Measurements from ENCODE around the gene GOPC. TPM values are rescaled to one million over a fixed set of nuclear protein-coding genes. Genes with fewer than 3 reads are reported as not detected.
A peak's percentile ranks its signal among the peaks of the same experiment; 100 is the strongest.

Gene GOPC
- total RNA-seq, 1 experiment from 2014 or later: 18.7 TPM

DNA sequence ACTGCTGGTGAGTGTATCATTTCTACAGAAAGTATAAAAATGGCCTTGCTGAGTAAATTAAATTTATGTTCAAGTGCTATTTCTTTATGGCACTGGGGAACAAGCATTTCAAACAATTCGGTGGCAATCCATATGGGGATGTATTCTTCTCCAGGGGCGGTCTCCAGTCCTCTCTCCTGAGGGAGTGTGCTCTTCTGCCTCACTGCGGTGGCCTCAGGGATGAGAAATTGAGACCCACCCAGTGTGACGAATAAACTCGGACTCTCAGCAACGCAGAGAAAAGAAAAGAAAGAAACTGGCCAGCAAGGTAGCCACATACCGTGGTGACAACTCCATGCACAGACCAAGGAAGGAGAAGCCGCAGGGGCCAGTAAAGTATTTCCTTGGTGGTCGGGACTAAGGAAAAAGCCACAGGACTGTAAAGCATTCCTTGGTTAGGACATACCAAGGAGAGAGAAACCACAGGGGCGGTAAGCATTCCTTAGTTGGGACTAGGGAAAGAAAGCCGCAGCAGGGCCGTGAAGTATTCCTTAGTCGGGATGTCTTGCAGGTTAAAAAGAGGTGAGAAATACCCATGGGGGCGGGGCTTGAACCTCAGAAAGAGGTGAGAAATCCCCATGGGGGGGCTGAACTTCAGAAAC lies 13.6 kb upstream of the GOPC start:
- ATAC-seq: peak; percentile 71
- H3K9me3 Mint-ChIP-seq: peaks cover 17% of the 10 kb centered on the region
- H3K27me3 Mint-ChIP-seq (ENCODE audit: low read depth): no peaks in the 10 kb centered on the region
- ChIA-PET CTCF (no interaction called here), POLR2A (no interaction called here)
- peak overlapping the region; percentile 55 for H3K4me3 Mint-ChIP-seq
- DNase-seq (ENCODE audit: low spot score): peak; percentile 50
- H3K27ac Mint-ChIP-seq: peak overlapping the region; percentile 98
- TF ChIP-seq MYBL2 (CRISPR knock-in tag; IDR thresholded peaks at IDR 0.05): no peak
- TF ChIP-seq ZNF317 (CRISPR knock-in tag; IDR thresholded peaks at IDR 0.05; ENCODE audit: borderline replicate concordance, low read depth): no peak
- no peak for TF ChIP-seq GTF2I (CRISPR knock-in tag; conservative IDR thresholded peaks at IDR 0.05)
- no peak for TF ChIP-seq RORB (CRISPR knock-in tag; IDR thresholded peaks at IDR 0.05)
- TF ChIP-seq ELF4 (CRISPR knock-in tag; IDR thresholded peaks at IDR 0.05; ENCODE audit: low read depth): no peak
- TF ChIP-seq NR1H2 (CRISPR knock-in tag; IDR thresholded peaks at IDR 0.05): no peak
- TF ChIP-seq, protein P1, sequence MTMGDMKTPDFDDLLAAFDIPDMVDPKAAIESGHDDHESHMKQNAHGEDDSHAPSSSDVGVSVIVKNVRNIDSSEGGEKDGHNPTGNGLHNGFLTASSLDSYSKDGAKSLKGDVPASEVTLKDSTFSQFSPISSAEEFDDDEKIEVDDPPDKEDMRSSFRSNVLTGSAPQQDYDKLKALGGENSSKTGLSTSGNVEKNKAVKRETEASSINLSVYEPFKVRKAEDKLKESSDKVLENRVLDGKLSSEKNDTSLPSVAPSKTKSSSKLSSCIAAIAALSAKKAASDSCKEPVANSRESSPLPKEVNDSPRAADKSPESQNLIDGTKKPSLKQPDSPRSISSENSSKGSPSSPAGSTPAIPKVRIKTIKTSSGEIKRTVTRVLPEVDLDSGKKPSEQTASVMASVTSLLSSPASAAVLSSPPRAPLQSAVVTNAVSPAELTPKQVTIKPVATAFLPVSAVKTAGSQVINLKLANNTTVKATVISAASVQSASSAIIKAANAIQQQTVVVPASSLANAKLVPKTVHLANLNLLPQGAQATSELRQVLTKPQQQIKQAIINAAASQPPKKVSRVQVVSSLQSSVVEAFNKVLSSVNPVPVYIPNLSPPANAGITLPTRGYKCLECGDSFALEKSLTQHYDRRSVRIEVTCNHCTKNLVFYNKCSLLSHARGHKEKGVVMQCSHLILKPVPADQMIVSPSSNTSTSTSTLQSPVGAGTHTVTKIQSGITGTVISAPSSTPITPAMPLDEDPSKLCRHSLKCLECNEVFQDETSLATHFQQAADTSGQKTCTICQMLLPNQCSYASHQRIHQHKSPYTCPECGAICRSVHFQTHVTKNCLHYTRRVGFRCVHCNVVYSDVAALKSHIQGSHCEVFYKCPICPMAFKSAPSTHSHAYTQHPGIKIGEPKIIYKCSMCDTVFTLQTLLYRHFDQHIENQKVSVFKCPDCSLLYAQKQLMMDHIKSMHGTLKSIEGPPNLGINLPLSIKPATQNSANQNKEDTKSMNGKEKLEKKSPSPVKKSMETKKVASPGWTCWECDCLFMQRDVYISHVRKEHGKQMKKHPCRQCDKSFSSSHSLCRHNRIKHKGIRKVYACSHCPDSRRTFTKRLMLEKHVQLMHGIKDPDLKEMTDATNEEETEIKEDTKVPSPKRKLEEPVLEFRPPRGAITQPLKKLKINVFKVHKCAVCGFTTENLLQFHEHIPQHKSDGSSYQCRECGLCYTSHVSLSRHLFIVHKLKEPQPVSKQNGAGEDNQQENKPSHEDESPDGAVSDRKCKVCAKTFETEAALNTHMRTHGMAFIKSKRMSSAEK (CRISPR knock-in tag; IDR thresholded peaks at IDR 0.05; ENCODE audit: borderline replicate concordance): no peak
- TF ChIP-seq ZNF416 (CRISPR knock-in tag; IDR thresholded peaks at IDR 0.05): no peak
- no peak for TF ChIP-seq ESRRA (CRISPR knock-in tag; IDR thresholded peaks at IDR 0.05; ENCODE audit: borderline replicate concordance)
- TF ChIP-seq TCF7 (CRISPR knock-in tag; IDR thresholded peaks at IDR 0.05; ENCODE audit: low read depth): no peak
- TF ChIP-seq, protein P2, sequence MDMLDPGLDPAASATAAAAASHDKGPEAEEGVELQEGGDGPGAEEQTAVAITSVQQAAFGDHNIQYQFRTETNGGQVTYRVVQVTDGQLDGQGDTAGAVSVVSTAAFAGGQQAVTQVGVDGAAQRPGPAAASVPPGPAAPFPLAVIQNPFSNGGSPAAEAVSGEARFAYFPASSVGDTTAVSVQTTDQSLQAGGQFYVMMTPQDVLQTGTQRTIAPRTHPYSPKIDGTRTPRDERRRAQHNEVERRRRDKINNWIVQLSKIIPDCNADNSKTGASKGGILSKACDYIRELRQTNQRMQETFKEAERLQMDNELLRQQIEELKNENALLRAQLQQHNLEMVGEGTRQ (CRISPR knock-in tag; IDR thresholded peaks at IDR 0.05): no peak
- no peak for TF ChIP-seq IRF2 (CRISPR knock-in tag; IDR thresholded peaks at IDR 0.05; ENCODE audit: borderline replicate concordance, low read depth)
- TF ChIP-seq, protein P3, sequence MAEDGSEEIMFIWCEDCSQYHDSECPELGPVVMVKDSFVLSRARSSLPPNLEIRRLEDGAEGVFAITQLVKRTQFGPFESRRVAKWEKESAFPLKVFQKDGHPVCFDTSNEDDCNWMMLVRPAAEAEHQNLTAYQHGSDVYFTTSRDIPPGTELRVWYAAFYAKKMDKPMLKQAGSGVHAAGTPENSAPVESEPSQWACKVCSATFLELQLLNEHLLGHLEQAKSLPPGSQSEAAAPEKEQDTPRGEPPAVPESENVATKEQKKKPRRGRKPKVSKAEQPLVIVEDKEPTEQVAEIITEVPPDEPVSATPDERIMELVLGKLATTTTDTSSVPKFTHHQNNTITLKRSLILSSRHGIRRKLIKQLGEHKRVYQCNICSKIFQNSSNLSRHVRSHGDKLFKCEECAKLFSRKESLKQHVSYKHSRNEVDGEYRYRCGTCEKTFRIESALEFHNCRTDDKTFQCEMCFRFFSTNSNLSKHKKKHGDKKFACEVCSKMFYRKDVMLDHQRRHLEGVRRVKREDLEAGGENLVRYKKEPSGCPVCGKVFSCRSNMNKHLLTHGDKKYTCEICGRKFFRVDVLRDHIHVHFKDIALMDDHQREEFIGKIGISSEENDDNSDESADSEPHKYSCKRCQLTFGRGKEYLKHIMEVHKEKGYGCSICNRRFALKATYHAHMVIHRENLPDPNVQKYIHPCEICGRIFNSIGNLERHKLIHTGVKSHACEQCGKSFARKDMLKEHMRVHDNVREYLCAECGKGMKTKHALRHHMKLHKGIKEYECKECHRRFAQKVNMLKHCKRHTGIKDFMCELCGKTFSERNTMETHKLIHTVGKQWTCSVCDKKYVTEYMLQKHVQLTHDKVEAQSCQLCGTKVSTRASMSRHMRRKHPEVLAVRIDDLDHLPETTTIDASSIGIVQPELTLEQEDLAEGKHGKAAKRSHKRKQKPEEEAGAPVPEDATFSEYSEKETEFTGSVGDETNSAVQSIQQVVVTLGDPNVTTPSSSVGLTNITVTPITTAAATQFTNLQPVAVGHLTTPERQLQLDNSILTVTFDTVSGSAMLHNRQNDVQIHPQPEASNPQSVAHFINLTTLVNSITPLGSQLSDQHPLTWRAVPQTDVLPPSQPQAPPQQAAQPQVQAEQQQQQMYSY (CRISPR knock-in tag; IDR thresholded peaks at IDR 0.05): no peak
- TF ChIP-seq, protein P4, sequence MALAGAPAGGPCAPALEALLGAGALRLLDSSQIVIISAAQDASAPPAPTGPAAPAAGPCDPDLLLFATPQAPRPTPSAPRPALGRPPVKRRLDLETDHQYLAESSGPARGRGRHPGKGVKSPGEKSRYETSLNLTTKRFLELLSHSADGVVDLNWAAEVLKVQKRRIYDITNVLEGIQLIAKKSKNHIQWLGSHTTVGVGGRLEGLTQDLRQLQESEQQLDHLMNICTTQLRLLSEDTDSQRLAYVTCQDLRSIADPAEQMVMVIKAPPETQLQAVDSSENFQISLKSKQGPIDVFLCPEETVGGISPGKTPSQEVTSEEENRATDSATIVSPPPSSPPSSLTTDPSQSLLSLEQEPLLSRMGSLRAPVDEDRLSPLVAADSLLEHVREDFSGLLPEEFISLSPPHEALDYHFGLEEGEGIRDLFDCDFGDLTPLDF (CRISPR knock-in tag; IDR thresholded peaks at IDR 0.05): no peak
- TF ChIP-seq, protein P5, sequence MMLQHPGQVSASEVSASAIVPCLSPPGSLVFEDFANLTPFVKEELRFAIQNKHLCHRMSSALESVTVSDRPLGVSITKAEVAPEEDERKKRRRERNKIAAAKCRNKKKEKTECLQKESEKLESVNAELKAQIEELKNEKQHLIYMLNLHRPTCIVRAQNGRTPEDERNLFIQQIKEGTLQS (CRISPR knock-in tag; conservative IDR thresholded peaks at IDR 0.05): no peak
- no peak for TF ChIP-seq SOX15 (CRISPR knock-in tag; IDR thresholded peaks at IDR 0.05)
- TF ChIP-seq NR2C2 (CRISPR knock-in tag; IDR thresholded peaks at IDR 0.05): no peak
- H3K4me1 Mint-ChIP-seq: peaks cover 75% of the 10 kb centered on the region
- peaks cover 7% of the 10 kb centered on the region; the same call in 1 of the 2 replicates for H3K36me3 Mint-ChIP-seq
